GM13976 (cell line): Measurements from ENCODE around the gene GRIA3.

ENCODE experiments used
- DNase-seq: peaks from one replicate; pipeline ENCODE4 v3.0.0; 2012; ENCODE audit warnings: low spot score
- CTCF ChIP-seq: IDR thresholded peaks from 2 replicates; pipeline ENCODE4 v1.5.1; 2012; ENCODE audit warnings: borderline replicate concordance, mild to moderate bottlenecking; ENCODE audit not compliant: insufficient read depth; ENCODE audit errors: extremely low read depth, missing control alignments, control extremely low read depth
- in situ Hi-C: fragments of 300-500 bp; cut with MboI; formaldehyde crosslinking; loops from one replicate; pipeline ENCODE4 v1.12.0; 2022; ENCODE audit warnings: low sequenced_read_pairs, mixed read lengths, inconsistent platforms; ENCODE audit not compliant: unreplicated experiment

GRIA3 gene

GRCh38 chrX:123203772-123204171 is 19.7 kb downstream of the GRIA3 start:
- TF ChIP-seq CTCF = no peak
- DNase-seq = no peak
- in situ Hi-C loops = no loop called here

DNA sequence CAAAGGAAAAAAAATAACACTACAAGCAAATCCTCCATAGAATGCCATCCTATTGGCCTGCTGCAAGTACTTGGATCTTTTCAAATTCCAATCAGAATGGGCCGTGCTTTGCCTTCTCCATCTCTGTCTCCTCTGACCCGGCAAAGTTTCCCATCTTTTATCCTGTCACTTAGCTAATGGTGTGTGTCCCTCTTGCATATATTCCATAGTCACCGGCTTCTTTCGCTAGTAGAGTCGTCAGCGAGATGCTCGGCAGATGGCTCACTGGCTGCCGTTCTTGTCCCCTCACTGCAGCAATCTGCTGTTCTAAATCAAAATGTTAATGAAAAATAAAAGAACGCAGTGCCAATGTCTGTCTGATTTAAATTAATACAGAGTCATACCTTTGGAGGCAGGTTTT is 22.1 kb downstream of the GRIA3 start:
- TF ChIP-seq CTCF = no peak
- no peak for DNase-seq
- in situ Hi-C loops = no loop called here

DNA sequence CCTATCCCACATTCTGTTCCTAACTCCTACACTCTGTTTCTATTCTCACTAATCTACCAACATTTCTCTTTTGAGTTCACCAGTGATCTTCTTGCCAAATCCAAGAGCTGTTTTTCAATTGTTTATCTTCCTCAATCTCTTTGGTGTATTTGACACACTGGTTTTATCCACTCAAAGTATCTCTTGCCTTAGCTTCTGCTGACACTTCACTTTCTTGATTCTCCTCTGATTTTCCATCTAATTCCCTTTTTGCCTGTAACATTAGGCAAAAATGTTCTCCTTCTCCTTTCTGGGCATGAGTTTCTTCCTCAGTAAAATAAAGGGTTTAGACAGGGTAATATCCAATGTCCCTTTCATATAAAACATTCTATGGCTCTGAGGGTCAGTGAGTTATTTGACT is 26.2 kb downstream of the GRIA3 start:
- no peak for DNase-seq
- in situ Hi-C loops = no loop called here
- no peak for TF ChIP-seq CTCF

DNA sequence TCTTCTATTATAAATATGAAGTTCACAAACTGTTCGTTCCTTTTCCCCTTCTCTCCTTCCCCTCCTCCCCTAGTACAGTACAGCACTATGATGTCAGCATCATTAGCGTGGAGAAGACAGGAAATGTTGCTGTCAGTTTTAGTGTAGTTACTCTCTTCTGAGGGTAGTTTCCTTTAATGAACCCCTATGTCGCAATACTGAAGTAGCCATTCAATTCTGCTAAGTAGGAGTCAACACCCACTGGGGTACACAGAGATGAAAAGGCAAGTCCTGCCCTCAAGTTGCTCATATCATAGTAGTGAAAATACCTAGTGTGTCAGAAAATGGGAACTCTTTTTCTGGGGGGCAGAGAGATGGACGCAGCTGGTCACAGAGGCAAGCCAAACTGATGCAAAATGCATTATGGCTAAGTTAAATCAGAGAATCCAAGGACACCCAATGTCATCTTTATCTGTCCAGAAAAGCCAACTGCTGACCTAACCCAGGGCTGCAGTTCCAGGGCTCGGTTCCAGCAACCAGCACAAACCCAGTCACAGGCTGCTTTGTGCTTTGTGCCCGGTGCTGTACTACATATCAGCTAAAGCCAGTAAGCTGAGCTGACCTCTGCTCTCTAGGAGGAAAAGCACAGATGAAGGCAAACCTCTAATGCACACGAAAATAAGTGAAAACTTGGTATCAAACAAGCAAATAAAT is 31.5 kb downstream of the GRIA3 start:
- no peak for TF ChIP-seq CTCF
- no peak for DNase-seq
- in situ Hi-C loops = no loop called here

DNA sequence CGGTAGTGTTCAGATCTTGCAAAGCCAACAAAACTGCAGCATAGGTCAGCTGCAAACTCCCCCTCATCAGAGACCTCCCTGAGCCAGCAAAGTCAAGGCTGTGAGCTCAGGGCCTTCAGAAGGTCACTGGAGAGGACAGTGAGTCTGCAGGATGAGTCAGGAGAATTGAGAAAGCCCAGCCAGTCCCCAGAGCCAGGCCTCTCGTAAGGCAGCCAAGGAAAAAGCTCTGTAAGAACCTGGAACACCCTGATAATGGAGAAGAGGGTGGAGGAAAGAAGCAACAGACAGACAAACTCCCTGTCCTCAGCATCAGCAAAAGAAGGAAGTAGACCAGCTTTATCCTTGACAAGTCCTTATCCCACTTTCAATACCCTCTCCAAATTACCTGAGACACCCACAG is 33.0 kb downstream of the GRIA3 start:
- TF ChIP-seq CTCF = no peak
- no peak for DNase-seq
- in situ Hi-C loops = no loop called here

- no peak for DNase-seq
- no peak for TF ChIP-seq CTCF
- in situ Hi-C loops = no loop called here
Observed at GRCh38 chrX:123217728-123218127, 33.6 kb downstream of the GRIA3 start.
